Measurements from ENCODE around the gene COMT. TPM values are rescaled to one million over a fixed set of nuclear protein-coding genes. Genes with fewer than 3 reads are reported as not detected.
A peak's percentile ranks its signal among the peaks of the same experiment; 100 is the strongest.

Gene COMT
- total and polyA plus RNA-seq, 9 of the 15 experiments (the other 6 are each of a cell fraction or from before 2014, with no cell fraction given): 12.5 to 351 (median 155) TPM

DNA sequence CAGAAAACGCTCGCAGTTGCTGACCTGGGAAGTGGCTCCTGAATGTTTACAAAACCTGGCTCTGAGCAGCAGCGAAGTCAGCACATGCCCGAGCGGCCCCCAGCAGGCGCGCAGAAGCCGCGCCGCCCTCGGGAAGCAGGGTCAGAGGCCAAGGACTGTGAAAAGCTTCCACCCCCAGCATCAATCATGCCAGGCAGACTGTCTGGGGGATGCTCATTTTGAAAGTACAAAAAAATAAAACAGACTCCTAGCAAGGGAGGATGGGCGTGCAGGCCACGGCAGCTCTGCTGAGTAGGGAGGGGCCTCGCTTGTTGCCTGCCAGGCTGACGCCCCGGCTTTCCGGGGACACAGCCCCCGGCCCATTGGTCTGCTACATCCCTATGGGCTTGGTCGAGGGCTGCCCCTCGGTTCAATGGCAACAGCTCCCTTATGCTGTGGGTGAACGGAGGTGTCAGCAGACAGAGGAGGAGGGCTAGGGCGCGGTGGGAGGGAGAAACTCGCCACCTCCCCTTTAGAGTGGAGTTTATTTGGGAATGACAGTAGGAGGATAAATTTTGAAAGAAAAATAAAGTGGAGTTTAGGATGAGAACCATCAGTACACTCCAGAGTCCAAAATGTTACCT lies 49.2 kb upstream of the COMT start (continued):
- TF ChIP-seq, protein P1, sequence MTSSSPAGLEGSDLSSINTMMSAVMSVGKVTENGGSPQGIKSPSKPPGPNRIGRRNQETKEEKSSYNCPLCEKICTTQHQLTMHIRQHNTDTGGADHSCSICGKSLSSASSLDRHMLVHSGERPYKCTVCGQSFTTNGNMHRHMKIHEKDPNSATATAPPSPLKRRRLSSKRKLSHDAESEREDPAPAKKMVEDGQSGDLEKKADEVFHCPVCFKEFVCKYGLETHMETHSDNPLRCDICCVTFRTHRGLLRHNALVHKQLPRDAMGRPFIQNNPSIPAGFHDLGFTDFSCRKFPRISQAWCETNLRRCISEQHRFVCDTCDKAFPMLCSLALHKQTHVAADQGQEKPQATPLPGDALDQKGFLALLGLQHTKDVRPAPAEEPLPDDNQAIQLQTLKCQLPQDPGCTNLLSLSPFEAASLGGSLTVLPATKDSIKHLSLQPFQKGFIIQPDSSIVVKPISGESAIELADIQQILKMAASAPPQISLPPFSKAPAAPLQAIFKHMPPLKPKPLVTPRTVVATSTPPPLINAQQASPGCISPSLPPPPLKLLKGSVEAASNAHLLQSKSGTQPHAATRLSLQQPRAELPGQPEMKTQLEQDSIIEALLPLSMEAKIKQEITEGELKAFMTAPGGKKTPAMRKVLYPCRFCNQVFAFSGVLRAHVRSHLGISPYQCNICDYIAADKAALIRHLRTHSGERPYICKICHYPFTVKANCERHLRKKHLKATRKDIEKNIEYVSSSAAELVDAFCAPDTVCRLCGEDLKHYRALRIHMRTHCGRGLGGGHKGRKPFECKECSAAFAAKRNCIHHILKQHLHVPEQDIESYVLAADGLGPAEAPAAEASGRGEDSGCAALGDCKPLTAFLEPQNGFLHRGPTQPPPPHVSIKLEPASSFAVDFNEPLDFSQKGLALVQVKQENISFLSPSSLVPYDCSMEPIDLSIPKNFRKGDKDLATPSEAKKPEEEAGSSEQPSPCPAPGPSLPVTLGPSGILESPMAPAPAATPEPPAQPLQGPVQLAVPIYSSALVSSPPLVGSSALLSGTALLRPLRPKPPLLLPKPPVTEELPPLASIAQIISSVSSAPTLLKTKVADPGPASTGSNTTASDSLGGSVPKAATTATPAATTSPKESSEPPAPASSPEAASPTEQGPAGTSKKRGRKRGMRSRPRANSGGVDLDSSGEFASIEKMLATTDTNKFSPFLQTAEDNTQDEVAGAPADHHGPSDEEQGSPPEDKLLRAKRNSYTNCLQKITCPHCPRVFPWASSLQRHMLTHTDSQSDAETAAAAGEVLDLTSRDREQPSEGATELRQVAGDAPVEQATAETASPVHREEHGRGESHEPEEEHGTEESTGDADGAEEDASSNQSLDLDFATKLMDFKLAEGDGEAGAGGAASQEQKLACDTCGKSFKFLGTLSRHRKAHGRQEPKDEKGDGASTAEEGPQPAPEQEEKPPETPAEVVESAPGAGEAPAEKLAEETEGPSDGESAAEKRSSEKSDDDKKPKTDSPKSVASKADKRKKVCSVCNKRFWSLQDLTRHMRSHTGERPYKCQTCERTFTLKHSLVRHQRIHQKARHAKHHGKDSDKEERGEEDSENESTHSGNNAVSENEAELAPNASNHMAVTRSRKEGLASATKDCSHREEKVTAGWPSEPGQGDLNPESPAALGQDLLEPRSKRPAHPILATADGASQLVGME (CRISPR knock-in tag; IDR thresholded peaks at IDR 0.05): no peak
- TF ChIP-seq KLF16 (IDR thresholded peaks at IDR 0.05) (no peak), TCFL5 (CRISPR knock-in tag; conservative IDR thresholded peaks at IDR 0.05) (no peak), FIP1L1 (IDR thresholded peaks at IDR 0.05; ENCODE audit: low read depth, low read length, poor library complexity, severe bottlenecking) (no peak), ETV6 (IDR thresholded peaks at IDR 0.05; ENCODE audit: borderline replicate concordance in 1 of 2, low read depth in 2 of 2, low read length in 1 of 2) (peak in 1 of 2 experiments; percentile 36; a peak in 1 of 4 replicates), ETV6 (CRISPR knock-in tag; IDR thresholded peaks at IDR 0.05; ENCODE audit: borderline replicate concordance) (no peak), RBFOX2 (IDR thresholded peaks at IDR 0.05; ENCODE audit: low read depth, low read length) (peak; percentile 40; the same call in 1 of the 2 replicates), KAT2B (IDR thresholded peaks at IDR 0.05; ENCODE audit: low read depth, low read length) (no peak), SMC3 (conservative IDR thresholded peaks at IDR 0.05; ENCODE audit: insufficient read depth, low read depth, low read length) (no peak), SMARCB1 (IDR thresholded peaks at IDR 0.05; ENCODE audit: insufficient read length, low read depth) (peak; percentile 5), PTTG1 (tag; IDR thresholded peaks at IDR 0.05; ENCODE audit: low read depth) (no peak), ZNF764 (CRISPR knock-in tag; IDR thresholded peaks at IDR 0.05; ENCODE audit: low read depth) (no peak; the same call in 1 of the 2 replicates), MYC (IDR thresholded peaks at IDR 0.05; ENCODE audit: low read depth, low read length) (no peak; the same call in 1 of the 2 replicates), MYC (CRISPR knock-in tag; IDR thresholded peaks at IDR 0.05; ENCODE audit: borderline replicate concordance, low read depth) (no peak), PPARD (CRISPR knock-in tag; IDR thresholded peaks at IDR 0.05) (no peak), POLR2AphosphoS2 (IDR thresholded peaks at IDR 0.05; ENCODE audit: low read length) (no peak), HDAC6 (IDR thresholded peaks at IDR 0.05; ENCODE audit: low read depth, low read length) (no peak), CBFA2T2 (conservative IDR thresholded peaks at IDR 0.05) (no peak; the same call in 1 of the 2 replicates), ZNF830 (CRISPR knock-in tag; IDR thresholded peaks at IDR 0.05) (no peak)
- TF ChIP-seq, protein P2, sequence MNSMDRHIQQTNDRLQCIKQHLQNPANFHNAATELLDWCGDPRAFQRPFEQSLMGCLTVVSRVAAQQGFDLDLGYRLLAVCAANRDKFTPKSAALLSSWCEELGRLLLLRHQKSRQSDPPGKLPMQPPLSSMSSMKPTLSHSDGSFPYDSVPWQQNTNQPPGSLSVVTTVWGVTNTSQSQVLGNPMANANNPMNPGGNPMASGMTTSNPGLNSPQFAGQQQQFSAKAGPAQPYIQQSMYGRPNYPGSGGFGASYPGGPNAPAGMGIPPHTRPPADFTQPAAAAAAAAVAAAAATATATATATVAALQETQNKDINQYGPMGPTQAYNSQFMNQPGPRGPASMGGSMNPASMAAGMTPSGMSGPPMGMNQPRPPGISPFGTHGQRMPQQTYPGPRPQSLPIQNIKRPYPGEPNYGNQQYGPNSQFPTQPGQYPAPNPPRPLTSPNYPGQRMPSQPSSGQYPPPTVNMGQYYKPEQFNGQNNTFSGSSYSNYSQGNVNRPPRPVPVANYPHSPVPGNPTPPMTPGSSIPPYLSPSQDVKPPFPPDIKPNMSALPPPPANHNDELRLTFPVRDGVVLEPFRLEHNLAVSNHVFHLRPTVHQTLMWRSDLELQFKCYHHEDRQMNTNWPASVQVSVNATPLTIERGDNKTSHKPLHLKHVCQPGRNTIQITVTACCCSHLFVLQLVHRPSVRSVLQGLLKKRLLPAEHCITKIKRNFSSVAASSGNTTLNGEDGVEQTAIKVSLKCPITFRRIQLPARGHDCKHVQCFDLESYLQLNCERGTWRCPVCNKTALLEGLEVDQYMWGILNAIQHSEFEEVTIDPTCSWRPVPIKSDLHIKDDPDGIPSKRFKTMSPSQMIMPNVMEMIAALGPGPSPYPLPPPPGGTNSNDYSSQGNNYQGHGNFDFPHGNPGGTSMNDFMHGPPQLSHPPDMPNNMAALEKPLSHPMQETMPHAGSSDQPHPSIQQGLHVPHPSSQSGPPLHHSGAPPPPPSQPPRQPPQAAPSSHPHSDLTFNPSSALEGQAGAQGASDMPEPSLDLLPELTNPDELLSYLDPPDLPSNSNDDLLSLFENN (IDR thresholded peaks at IDR 0.05; ENCODE audit: low read depth in 2 of 2, low read length in 2 of 2): no peak; a peak in 1 of 4 replicates
